Suppressor macrophage (primary cell): Measurements from ENCODE around the gene DNAH14.
"Not testable (repeated sequence)": the region's sequence is repeated elsewhere in the genome, so short reads cannot be mapped to it uniquely, and the experiment has no call there.

Source experiments
- DNase-seq, 4 experiments: peaks; one replicate each; pipeline ENCODE4 v3.0.0-alpha.2; 2020 to 2022

The DNAH14 gene

DNA sequence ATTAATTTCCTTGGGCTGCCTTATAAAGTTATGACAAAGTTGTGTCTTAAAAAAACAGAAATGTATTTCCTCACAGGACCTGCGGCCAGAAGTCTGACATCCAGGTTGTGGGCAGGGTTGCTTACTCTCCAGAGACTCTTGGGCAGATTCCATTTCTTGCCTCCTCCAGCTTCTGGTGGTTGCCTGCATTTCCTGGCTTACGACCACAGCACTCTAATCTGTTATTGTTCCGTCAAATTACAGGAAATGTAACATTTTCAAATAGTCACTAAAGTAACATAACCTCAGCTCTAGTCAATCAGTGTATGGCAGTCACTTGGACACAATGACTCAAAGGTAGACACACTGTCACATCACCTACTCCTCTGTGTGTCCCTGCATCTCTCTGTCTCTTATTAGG is 226.8 kb downstream of the DNAH14 start:
- no peak for DNase-seq

GRCh38 chr1:225158291-225158690 is 228.8 kb downstream of the DNAH14 start:
- no peak for DNase-seq

DNA sequence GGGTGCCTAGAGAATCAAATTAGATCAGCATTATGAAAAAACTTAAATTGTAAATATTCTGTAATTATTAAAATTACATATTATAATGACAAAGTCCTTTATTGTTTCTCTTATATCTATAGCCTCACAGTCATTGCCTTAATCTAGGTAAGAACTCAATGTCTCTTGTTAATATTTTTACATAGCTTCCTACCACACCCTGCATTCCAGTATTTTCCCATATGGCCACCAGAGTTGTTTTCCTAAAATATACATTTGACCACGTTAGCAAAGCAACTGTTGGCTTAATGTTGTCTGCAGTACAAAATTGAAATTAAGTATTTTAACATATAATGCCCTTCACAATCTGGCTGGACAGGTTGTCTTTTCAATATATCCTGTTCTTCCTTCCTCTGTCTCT is 230.3 kb downstream of the DNAH14 start:
- no peak for DNase-seq

DNA sequence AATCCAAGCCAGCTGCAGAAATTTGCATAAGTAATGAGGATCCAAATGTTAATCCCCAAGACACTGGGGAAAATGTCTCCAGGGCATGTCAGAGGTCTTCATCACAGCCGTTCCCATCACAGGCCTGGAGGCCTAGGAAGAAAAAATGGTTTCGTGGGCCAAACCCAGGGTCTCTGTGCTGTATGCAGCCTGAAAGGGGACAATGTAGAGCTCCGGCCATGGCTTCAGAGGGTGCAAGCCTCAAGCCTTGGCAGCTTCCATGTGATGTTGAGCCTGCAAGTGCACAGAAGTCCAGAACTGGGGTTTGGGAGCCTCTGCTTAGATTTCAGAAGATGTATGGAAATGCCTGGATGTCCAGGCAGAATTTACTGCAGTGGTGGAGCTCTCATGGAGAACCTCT is 247.9 kb downstream of the DNAH14 start:
- not testable (repeated sequence) for DNase-seq

GRCh38 chr1:225179686-225180085 is 250.2 kb downstream of the DNAH14 start:
- no peak for DNase-seq

DNA sequence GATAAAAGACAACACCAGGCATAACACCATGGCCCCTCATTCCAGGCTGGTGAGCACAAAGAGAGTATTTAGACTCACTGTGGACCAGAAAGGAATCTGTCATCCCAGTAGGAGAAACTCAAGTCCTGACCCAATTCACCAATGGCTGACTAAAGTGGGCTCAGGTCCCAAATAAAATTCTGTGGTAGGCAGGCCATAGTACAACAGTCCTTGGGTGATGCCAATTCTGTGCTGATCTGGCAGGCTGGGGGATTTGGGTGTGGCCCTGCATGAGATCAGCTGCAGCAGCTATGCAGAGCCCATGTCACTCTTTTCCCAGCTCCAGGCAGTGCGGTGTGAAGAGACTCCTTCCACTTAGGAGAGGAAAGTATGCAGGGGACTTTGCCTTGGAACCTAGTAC is 253.2 kb downstream of the DNAH14 start:
- no peak for DNase-seq

GRCh38 chr1:225191199-225191753 is 261.8 kb downstream of the DNAH14 start:
- DNase-seq, result no peak

- no peak for DNase-seq
Observed at GRCh38 chr1:225201447-225201846, 272.0 kb downstream of the DNAH14 start.

DNA sequence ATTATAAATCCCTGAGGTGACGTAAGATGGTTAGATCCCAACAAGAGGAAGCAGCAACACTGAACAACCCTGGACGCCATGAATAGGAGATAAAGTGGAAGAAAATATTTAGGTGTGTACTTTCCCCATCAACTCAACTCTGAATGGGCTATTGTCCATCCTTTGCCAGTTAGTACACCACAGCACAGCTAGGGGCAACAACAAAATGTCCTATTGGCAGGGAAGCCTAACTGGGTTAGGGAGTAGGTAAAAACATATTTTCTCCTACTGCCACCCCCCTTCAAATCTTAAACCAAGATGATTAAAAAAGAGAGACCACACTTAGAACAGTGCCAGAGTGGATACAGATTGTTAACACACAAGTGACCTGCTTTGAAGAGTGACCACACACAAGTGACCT is 278.3 kb downstream of the DNAH14 start:
- DNase-seq, result no peak

DNA sequence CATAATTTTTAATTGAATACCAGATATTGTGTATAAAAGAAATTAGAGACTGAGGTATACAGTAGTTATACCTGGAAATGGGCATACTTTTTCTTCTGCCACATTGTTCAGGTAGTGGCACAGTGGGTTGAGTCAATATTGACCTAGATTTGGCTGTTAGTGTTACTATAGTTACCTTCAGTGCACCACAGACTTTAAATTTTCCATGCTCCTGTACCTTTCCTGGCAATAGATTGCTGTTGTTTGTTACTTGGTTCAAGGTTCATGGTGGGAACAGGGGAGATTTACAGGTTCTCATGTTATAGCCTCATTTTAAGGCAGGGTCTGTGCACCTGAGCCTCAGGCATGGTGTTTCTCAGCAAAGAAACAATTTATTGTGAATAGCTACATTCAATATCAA is 279.7 kb downstream of the DNAH14 start:
- no peak for DNase-seq

DNA sequence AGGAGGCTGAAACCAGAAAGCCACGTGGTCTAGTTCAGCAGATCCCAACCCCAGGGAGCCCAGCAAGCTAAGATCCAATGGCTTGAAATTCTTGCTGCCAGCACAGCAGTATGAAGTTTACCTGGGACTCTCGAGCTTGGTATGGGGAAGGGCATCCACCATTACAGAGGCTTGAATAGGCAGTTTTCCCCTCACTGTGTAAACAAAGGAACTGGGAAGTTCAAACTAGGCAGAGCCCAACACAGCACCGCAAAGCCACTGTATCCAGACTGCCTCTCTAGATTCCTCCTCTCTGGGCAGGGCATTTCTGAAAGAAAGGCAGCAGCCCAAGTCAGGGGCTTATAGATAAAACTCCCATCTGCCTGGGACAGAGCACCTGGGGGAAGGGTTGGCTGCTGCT is 280.7 kb downstream of the DNAH14 start:
- DNase-seq, result not testable (repeated sequence)

GRCh38 chr1:225211694-225212442 is 282.4 kb downstream of the DNAH14 start:
- DNase-seq, result not testable (repeated sequence)

- no peak for DNase-seq
Observed at GRCh38 chr1:225224287-225224686, 294.8 kb downstream of the DNAH14 start.

- DNase-seq, result no peak
Observed at GRCh38 chr1:225225681-225226080, 296.2 kb downstream of the DNAH14 start.

- DNase-seq, result no peak
Observed at GRCh38 chr1:225228871-225229303, 299.4 kb downstream of the DNAH14 start.

DNA sequence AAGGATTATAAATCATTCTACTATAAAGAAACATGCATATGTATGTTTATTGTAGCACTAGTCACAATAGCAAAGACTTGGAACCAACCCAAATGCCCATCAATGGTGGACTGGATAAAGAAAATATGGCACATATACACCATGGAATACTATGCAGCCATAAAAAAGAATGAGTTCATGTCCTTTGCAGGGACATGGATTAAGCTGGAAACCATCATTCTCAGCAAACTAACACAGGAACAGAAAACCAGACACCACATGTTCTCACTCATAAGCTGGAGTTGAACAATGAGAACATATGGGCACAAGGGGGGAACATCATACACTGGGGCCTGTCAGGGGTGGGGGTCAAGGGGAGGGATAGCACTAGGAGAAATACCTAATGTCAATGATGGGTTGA is 300.0 kb downstream of the DNAH14 start:
- not testable (repeated sequence) for DNase-seq

DNA sequence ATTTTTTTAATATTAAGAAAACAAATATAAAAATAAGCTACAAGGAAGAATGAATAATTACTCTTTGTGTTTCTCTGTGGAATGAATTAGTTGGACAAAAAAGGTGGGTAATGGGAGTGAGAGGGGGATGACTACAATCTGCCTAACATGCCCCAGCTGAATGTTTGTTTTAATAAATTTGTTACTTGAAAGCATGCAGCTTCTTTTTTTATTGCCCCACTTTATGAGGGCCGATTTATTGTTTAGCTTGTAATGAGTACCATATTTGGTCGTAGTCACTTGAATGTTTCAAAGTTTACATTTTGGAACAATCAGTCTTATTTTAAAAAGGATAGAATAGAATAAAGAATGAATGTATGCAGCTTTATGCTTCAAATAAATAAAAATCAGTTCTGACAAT is 301.0 kb downstream of the DNAH14 start:
- DNase-seq, result no peak

GRCh38 chr1:225232930-225233329 is 303.5 kb downstream of the DNAH14 start:
- DNase-seq, result not testable (repeated sequence)

GRCh38 chr1:225242611-225243010 is 313.1 kb downstream of the DNAH14 start:
- DNase-seq, result no peak

- DNase-seq, result peak; percentile 45 to 71 (median 66)
Observed at GRCh38 chr1:225250432-225250831, 321.0 kb downstream of the DNAH14 start.

DNA sequence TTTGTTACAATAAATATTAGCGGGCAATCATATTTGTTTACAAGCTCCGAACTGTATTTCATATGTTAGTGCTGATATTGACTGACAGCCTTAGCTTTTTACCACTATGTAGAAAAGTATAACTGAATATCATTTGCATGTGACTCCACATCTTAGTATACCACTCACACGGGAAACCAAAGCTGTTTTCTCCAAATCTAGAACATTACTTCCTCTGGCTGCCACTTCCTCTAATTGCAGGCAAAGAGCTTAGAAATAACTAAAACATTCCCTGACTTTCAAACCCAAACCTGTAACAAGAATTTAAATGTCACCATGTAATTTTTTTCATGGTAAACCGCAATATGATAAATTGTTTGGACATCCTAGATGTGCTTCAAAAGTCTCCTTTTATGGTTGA is 323.7 kb downstream of the DNAH14 start:
- peak in 2 of 4 experiments; percentile 4 to 64 for DNase-seq

- no peak for DNase-seq
Observed at GRCh38 chr1:225253784-225254183, 324.3 kb downstream of the DNAH14 start.

GRCh38 chr1:225254676-225255075 is 325.2 kb downstream of the DNAH14 start:
- DNase-seq, result no peak

- DNase-seq, result peak in 1 of 4 experiments; percentile 3
Observed at GRCh38 chr1:225257081-225257480, 327.6 kb downstream of the DNAH14 start.
